RWPE2 (cell line): Measurements from ENCODE around the gene RBM20.
"Not testable (repeated sequence)": the region's sequence is repeated elsewhere in the genome, so short reads cannot be mapped to it uniquely, and the experiment has no call there.

Source experiments
- ATAC-seq: fragments of 200-7000 bp; cut with Tn5 transposase; 3 replicates; pipeline ENCODE4 v1.9.1; 2021; ENCODE audit warnings: low read depth
- DNase-seq: peaks from one replicate; pipeline ENCODE4 v3.0.0-alpha.2; 2020; ENCODE audit warnings: low spot score
- H3K27ac ChIP-seq: fragments of 450-650 bp; 2 replicates; pipeline ENCODE4 v1.5.1; 2017; ENCODE audit warnings: mild to moderate bottlenecking; ENCODE audit not compliant: poor library complexity, severe bottlenecking
- H3K27me3 ChIP-seq: fragments of 250-450 bp; sonication (Bioruptor Pico); 2 replicates; pipeline ENCODE4 v1.5.1; 2021; ENCODE audit warnings: mild to moderate bottlenecking, moderate library complexity; ENCODE audit not compliant: insufficient read depth, poor library complexity, severe bottlenecking
- H3K36me3 ChIP-seq: fragments of 250-450 bp; sonication (Bioruptor Pico); 2 replicates; pipeline ENCODE4 v1.5.1; 2020; ENCODE audit warnings: low read depth, mild to moderate bottlenecking, moderate library complexity
- H3K4me1 ChIP-seq: fragments of 250-450 bp; sonication (Bioruptor Pico); 2 replicates; pipeline ENCODE4 v1.5.1; 2021; ENCODE audit warnings: mild to moderate bottlenecking, moderate library complexity; ENCODE audit not compliant: insufficient read depth, poor library complexity, severe bottlenecking
- H3K4me3 ChIP-seq: fragments of 250-450 bp; sonication (Bioruptor Pico); 2 replicates; pipeline ENCODE4 v1.5.1; 2021; ENCODE audit warnings: mild to moderate bottlenecking, moderate library complexity; ENCODE audit not compliant: severe bottlenecking
- H3K9me3 ChIP-seq: fragments of 250-450 bp; sonication (Bioruptor Pico); 2 replicates; pipeline ENCODE4 v1.5.1; 2021; ENCODE audit warnings: mild to moderate bottlenecking, moderate library complexity; ENCODE audit not compliant: severe bottlenecking
- TF ChIP-seq, protein P1 (sequence below): fragments of 450-650 bp; IDR thresholded peaks from one replicate; pipeline ENCODE4 v1.5.1; 2017; ENCODE audit warnings: mild to moderate bottlenecking, moderate library complexity; ENCODE audit not compliant: poor library complexity, severe bottlenecking

The RBM20 gene

DNA sequence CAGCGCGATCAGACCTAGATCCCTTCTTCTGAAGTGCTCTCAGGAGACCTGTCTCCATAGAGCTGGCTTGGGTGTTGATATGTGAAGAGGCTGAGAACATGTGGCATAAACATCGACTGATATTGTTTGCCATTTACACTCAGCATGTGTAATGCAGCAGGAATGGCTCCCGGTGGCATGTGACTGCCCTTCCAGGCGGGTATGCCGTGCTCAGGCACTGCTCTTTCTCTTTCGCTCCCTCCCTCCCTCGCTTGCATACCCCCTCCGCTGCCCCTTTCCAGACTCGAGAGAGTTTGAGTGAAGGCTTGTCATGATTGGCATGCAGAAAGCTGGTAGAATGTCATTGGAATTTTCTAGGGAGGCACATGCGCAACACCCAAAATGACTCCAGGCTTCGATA, 120.2 kb downstream of the RBM20 start:
- Histone ChIP-seq H3K36me3 (no peaks in the 10 kb centered on the region), H3K9me3 (no peaks in the 10 kb centered on the region), H3K27ac (no peak overlapping the region), H3K4me1 (no peaks in the 10 kb centered on the region), H3K27me3 (no peaks in the 10 kb centered on the region), H3K4me3 (no peak overlapping the region)
- no peak for DNase-seq
- no peak for ATAC-seq
- TF ChIP-seq, protein P1, sequence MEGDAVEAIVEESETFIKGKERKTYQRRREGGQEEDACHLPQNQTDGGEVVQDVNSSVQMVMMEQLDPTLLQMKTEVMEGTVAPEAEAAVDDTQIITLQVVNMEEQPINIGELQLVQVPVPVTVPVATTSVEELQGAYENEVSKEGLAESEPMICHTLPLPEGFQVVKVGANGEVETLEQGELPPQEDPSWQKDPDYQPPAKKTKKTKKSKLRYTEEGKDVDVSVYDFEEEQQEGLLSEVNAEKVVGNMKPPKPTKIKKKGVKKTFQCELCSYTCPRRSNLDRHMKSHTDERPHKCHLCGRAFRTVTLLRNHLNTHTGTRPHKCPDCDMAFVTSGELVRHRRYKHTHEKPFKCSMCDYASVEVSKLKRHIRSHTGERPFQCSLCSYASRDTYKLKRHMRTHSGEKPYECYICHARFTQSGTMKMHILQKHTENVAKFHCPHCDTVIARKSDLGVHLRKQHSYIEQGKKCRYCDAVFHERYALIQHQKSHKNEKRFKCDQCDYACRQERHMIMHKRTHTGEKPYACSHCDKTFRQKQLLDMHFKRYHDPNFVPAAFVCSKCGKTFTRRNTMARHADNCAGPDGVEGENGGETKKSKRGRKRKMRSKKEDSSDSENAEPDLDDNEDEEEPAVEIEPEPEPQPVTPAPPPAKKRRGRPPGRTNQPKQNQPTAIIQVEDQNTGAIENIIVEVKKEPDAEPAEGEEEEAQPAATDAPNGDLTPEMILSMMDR = no peak

DNA sequence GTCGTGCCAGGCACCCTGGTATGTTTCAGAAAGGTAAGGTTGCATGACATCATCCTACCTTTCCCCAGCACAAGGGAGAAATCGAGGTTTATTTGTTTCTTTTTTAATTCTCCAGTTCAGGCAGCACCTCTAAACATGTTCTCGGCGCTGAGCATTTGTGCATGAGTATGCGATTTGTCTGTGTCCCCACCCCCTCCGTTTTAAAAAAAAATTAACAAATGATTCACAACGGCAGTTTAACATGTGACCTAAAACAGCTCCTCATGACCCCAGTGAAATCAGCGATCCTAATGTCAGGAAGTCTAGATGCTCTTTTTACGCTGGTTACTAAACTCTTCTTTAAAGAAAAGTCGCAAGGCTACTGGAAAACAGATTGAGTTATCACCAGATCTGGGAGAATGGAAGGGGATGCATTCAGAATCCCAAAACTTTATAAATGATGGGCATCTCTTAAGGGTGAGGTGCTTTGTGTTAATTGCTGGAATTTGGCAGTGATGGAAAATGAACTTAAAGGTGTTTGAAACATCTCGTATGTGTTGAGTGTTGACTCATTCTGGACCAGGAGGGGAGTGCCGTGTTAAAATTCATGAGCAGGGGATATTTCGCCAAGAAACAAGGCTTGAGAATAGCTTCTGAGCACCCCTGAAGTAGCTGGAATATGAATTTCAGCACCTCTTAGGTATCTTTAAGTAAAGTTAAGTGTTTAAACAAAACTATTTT, 120.8 kb downstream of the RBM20 start:
- Histone ChIP-seq H3K9me3 (no peaks in the 10 kb centered on the region), H3K27ac (no peak overlapping the region), H3K27me3 (no peaks in the 10 kb centered on the region), H3K36me3 (no peaks in the 10 kb centered on the region), H3K4me1 (no peaks in the 10 kb centered on the region), H3K4me3 (no peak overlapping the region)
- DNase-seq (no peak), ATAC-seq (no peak)
- TF ChIP-seq, protein P1 = no peak

DNA sequence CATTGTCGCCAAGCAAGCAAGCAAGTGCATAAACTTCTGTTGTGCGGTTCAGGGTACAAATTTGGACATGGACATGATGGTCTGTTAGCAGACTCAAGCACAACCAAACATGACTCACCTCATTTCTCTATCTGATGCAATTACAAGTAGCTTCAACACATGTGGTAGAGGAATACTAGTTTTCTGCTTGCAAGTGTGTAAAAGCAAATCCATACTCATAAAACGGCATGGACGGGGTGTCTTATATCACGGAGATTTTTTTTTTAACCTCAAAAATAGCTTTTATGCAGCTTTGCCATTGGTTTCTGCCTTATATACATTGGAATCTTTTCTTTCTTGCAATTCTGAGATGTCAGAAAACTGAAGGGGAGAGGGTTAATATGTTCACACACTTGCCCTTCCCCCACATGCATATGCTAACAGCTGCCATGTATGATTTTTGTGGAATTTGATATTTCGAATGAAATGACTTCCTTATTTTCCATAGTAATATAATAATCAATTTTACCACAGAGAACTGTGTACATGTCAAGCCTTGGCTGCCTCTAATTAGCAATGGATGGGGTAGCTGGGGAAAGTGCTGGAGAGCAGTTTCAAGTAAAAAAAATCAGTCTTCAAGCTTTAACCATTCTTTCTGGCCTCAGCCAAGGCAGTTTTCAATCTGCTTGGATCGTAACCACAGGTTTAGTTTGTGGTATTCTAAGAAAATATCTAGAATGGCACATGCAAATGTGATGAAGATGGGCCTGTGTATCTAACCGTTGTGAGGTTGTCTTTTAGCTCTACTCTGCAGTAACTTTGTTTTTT, 121.6 kb downstream of the RBM20 start:
- no peaks in the 10 kb centered on the region for H3K9me3 ChIP-seq
- TF ChIP-seq, protein P1 = no peak
- no peaks in the 10 kb centered on the region for H3K27me3 ChIP-seq
- DNase-seq (no peak), ATAC-seq (no peak)
- no peaks in the 10 kb centered on the region for H3K36me3 ChIP-seq
- H3K4me1 ChIP-seq = no peaks in the 10 kb centered on the region
- no peak overlapping the region for H3K4me3 ChIP-seq
- H3K27ac ChIP-seq = no peak overlapping the region

DNA sequence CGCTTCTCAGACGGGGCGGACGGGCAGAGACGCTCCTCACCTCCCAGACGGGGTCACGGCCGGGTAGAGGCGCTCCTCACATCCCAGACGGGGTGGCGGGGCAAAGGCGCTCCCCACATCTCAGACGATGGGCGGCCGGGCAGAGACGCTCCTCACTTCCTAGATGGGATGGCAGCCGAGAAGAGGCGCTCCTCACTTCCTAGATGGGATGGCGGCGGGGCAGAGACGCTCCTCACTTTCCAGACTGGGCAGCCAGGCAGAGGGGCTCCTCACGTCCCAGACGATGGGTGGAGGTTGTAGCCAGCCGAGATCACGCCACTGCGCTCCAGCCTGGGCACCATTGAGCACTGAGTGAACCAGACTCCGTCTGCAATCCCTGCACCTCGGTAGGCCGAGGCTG, 123.5 kb downstream of the RBM20 start:
- not testable (repeated sequence) for H3K27ac ChIP-seq, H3K9me3 ChIP-seq, DNase-seq, H3K36me3 ChIP-seq, H3K4me3 ChIP-seq, ATAC-seq, H3K27me3 ChIP-seq, H3K4me1 ChIP-seq

DNA sequence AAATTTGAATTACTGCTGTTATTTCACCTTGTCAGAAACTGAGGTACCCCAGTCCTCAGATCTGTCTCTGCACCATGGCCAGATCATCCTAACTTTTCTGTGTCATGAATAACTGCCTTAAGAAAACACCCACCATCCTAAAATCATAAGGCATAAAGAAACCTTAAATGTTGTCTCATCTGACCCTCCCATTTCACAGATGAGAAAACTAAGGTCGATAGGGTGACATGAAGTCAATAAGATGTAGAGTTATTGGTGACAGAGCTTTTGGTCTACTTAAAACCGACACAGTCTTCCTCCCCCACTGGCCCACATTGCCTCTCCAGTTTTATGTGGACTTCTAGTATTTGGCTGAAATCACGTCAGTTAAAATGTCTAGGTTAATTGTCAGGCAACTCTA, 126.1 kb downstream of the RBM20 start:
- Histone ChIP-seq H3K4me3 (no peak overlapping the region), H3K36me3 (no peaks in the 10 kb centered on the region)
- no peak for DNase-seq

More for the DNA sequence above, 126.1 kb downstream of the RBM20 start:
- no peaks in the 10 kb centered on the region for H3K9me3 ChIP-seq
- peaks cover 17% of the 10 kb centered on the region for H3K4me1 ChIP-seq
- TF ChIP-seq, protein P1 = no peak
- no peaks in the 10 kb centered on the region for H3K27me3 ChIP-seq
- ATAC-seq = no peak
- no peak overlapping the region for H3K27ac ChIP-seq
